NCI-H2196 treated with DMSO at 0.1 percent for 48 hours (cell line): ENCODE measurements around the gene SLC26A11.
"Not testable (repeated sequence)": the region's sequence is repeated elsewhere in the genome, so short reads cannot be mapped to it uniquely, and the experiment has no call there.

Experiments
- DNase-seq: peaks from one replicate; lab custom pipeline; 2025; ENCODE audit not compliant: unreplicated experiment; lab: John Stamatoyannopoulos, UW

SLC26A11 gene

DNA sequence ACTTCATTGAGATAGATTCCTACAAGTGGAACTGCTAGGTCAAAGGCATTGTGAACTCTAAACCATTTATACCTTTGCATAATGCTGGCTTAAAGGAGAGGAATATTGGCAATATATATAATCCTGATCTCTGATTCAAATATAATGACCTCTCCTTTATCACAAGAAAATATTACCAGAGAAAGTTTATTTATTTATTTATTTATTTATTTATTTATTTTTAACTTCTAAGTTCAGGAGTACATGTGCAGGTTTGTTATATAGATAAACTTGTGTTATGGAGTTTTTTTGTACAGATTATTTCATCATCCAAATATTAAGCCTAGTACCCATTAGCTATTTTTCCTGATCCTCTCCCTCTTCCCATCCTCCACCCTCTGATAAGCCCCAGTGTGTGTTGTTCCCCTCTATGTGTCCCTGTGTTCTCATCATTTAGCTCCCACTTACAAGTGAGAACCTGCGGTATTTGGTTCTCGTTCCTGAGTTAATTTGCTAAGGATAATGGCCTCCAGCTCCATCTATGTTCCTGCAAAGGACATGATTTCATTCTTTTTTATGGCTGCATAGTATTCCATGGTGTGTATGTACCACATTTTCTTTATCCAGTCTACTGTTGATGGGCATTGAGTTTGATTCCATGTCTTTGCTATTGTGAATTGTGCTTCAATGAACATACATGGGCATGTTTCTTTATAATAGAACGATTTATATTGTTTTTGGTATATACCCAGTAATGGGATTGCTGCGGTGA, 79.3 kb downstream of the SLC26A11 start:
- not testable (repeated sequence) for DNase-seq

DNA sequence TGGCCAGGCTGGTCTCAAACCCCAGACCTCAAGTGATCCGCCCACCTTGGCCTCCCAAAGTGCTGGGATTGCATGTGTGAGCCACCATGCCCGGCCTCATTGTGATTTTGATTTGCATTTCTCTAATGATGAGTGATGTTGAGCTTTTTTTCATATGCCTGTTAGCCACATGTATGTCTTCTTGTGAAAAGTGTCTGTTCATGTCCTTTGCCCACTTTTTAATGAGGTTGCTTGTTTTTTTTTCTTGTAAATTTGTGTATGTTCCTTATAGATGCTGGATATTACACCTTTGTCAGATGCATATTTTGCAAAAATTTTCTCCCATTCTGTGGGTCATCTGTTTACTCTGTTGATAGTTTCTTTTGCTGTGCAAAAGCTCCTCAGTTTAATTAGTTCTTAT, 80.5 kb downstream of the SLC26A11 start:
- not testable (repeated sequence) for DNase-seq
